GM12878 (cell line): ENCODE measurements around the gene FGF1.

ENCODE experiments used
- ATF3 ChIP-seq: IDR thresholded peaks from 2 replicates; pipeline ENCODE4 v1.6.1; 2011; ENCODE audit warnings: low read depth, mild to moderate bottlenecking, low read length, moderate library complexity, borderline replicate concordance; ENCODE audit errors: extremely low read depth
- CHD4 ChIP-seq: fragments of 200-600 bp; sonication (generic); IDR thresholded peaks from 2 replicates; pipeline ENCODE4 v1.6.1; 2016; ENCODE audit warnings: mild to moderate bottlenecking
- JUNB ChIP-seq: IDR thresholded peaks from 2 replicates; pipeline ENCODE4 v1.6.1; 2016; ENCODE audit warnings: antibody characterized with exemption, mild to moderate bottlenecking
- KDM1A ChIP-seq: fragments of 200-600 bp; sonication (generic); IDR thresholded peaks from 2 replicates; pipeline ENCODE4 v1.6.1; 2016; ENCODE audit warnings: borderline replicate concordance
- MAX ChIP-seq: IDR thresholded peaks from 2 replicates; pipeline ENCODE4 v1.6.1; 2012; ENCODE audit warnings: low read depth, low read length, improper control_type of control experiment
- NFYB ChIP-seq: IDR thresholded peaks from 2 replicates; pipeline ENCODE4 v1.6.1; 2011; ENCODE audit warnings: low read depth, mild to moderate bottlenecking, low read length, improper control_type of control experiment, moderate library complexity; ENCODE audit not compliant: insufficient read depth
- PKNOX1 ChIP-seq: fragments of 450-650 bp; IDR thresholded peaks from 2 replicates; pipeline ENCODE4 v1.6.1; 2016; ENCODE audit warnings: mild to moderate bottlenecking
- POLR2A ChIP-seq: IDR thresholded peaks from 2 replicates; pipeline ENCODE4 v1.6.1; 2011; ENCODE audit warnings: low read depth, mild to moderate bottlenecking, low read length
- SMC3 ChIP-seq: IDR thresholded peaks from 2 replicates; pipeline ENCODE4 v1.6.1; 2011; ENCODE audit warnings: low read length, improper control_type of control experiment, borderline replicate concordance
- SPI1 ChIP-seq: IDR thresholded peaks from 2 replicates; pipeline ENCODE4 v1.6.1; 2011; ENCODE audit warnings: low read depth, mild to moderate bottlenecking, low read length, moderate library complexity, borderline replicate concordance; ENCODE audit not compliant: insufficient read depth
- TARDBP ChIP-seq: IDR thresholded peaks from 2 replicates; pipeline ENCODE4 v1.6.1; 2016; ENCODE audit warnings: borderline replicate concordance
- TCF3 ChIP-seq: IDR thresholded peaks from 2 replicates; pipeline ENCODE4 v1.6.1; 2012; ENCODE audit warnings: low read depth, mild to moderate bottlenecking, low read length, borderline replicate concordance; ENCODE audit not compliant: insufficient read depth
- TF ChIP-seq, protein P1 (sequence below), 3 experiments: IDR thresholded peaks in 2 of 3; conservative IDR thresholded peaks in 1 of 3; 2 replicates each; pipeline ENCODE4 v1.5.1; 2011; ENCODE audit warnings: low read depth in 3 of 3, low read length in 3 of 3, mild to moderate bottlenecking in 3 of 3, control low read depth in 2 of 3, moderate library complexity in 2 of 3, inconsistent platforms in 1 of 3, mixed read lengths in 1 of 3; ENCODE audit not compliant: control insufficient read depth in 2 of 3, insufficient read depth in 1 of 3; ENCODE audit errors: extremely low read depth in 1 of 3

GRCh38 chr5:142686968-142687367, 1.1 kb upstream of the FGF1 start:
- TF ChIP-seq TARDBP (no peak), PKNOX1 (no peak), CHD4 (no peak), TCF3 (no peak), POLR2A (no peak), ATF3 (no peak), MAX (no peak), NFYB (no peak), SPI1 (no peak), SMC3 (no peak), JUNB (no peak), KDM1A (no peak)
- TF ChIP-seq, protein P1, sequence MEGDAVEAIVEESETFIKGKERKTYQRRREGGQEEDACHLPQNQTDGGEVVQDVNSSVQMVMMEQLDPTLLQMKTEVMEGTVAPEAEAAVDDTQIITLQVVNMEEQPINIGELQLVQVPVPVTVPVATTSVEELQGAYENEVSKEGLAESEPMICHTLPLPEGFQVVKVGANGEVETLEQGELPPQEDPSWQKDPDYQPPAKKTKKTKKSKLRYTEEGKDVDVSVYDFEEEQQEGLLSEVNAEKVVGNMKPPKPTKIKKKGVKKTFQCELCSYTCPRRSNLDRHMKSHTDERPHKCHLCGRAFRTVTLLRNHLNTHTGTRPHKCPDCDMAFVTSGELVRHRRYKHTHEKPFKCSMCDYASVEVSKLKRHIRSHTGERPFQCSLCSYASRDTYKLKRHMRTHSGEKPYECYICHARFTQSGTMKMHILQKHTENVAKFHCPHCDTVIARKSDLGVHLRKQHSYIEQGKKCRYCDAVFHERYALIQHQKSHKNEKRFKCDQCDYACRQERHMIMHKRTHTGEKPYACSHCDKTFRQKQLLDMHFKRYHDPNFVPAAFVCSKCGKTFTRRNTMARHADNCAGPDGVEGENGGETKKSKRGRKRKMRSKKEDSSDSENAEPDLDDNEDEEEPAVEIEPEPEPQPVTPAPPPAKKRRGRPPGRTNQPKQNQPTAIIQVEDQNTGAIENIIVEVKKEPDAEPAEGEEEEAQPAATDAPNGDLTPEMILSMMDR (IDR thresholded peaks at IDR 0.05 in 2 of 3, conservative IDR thresholded peaks at IDR 0.05 in 1 of 3; ENCODE audit: control insufficient read depth in 2 of 3, extremely low read depth in 1 of 3, insufficient read depth in 1 of 3, low read depth in 3 of 3, low read length in 3 of 3) = no peak
